ENCODE data around the gene ITGA1. TPM values are rescaled to one million over a fixed set of nuclear protein-coding genes. Genes with fewer than 3 reads are reported as not detected.

ITGA1 gene
- polyA plus RNA-seq, 1 donor (not counting 4 experiments of a cell fraction or from before 2014, with no cell fraction given) = 1.4 TPM

GRCh38 chr5:52895572-52896413 lies 108.1 kb downstream of the ITGA1 start:
- dilution Hi-C loops (cut with MboI; ENCODE audit: extremely low pct_ligation_motif_present, low sequenced_read_pairs) = no loop called here
- no peak overlapping the region for H2AFZ ChIP-seq (ENCODE audit: control insufficient read depth, low read length)
- no peaks in the 10 kb centered on the region for H4K20me1 ChIP-seq (ENCODE audit: control insufficient read depth, extremely low read depth, insufficient read depth, low read length)
- H3K79me2 ChIP-seq (ENCODE audit: control insufficient read depth, insufficient read depth, low read length) = no peaks in the 10 kb centered on the region
- no peak for FAIRE-seq
- no peak overlapping the region for H3K4me3 ChIP-seq (ENCODE audit: control insufficient read depth in 2 of 3, extremely low read depth in 1 of 3, insufficient read depth in 2 of 3, low read depth in 1 of 3, low read length in 3 of 3)
- H3K36me3 ChIP-seq (ENCODE audit: control insufficient read depth in 2 of 2, extremely low read depth in 1 of 2, insufficient read depth in 2 of 2, low read length in 2 of 2) = no peaks in the 10 kb centered on the region
- H3K9me3 ChIP-seq (ENCODE audit: control insufficient read depth, low read depth, low read length) = no peaks in the 10 kb centered on the region
- H3K27ac ChIP-seq (ENCODE audit: control insufficient read depth, insufficient read depth, low read length) = no peak overlapping the region
- TF ChIP-seq CTCF (optimal IDR thresholded peaks at IDR 0.05 in 1 of 3, IDR thresholded peaks at IDR 0.05 in 1 of 3, conservative IDR thresholded peaks at IDR 0.05 in 1 of 3; ENCODE audit: extremely low read depth in 1 of 3, insufficient read depth in 2 of 3, low read length in 3 of 3) = no peak
- no peak for TF ChIP-seq EZH2 (IDR thresholded peaks at IDR 0.05; ENCODE audit: low read length)
- H3K4me1 ChIP-seq (ENCODE audit: control insufficient read depth, extremely low read depth, insufficient read depth, low read length) = peaks cover 4% of the 10 kb centered on the region
- H3K27me3 ChIP-seq (ENCODE audit: control insufficient read depth, extremely low read depth, insufficient read depth, low read length) = no peaks in the 10 kb centered on the region
- no peak overlapping the region for H3K9ac ChIP-seq (ENCODE audit: control insufficient read depth, extremely low read depth, insufficient read depth, low read length)
- H3K9me1 ChIP-seq (ENCODE audit: control insufficient read depth, extremely low read depth, insufficient read depth, low read length) = no peaks in the 10 kb centered on the region
- no peak for DNase-seq (ENCODE audit: low read depth, low spot score)
- no peak overlapping the region for H3K4me2 ChIP-seq (ENCODE audit: control insufficient read depth, extremely low read depth, insufficient read depth, low read depth, low read length)

GRCh38 chr5:52896534-52897237 lies 109.0 kb downstream of the ITGA1 start:
- Histone ChIP-seq H2AFZ (ENCODE audit: control insufficient read depth, low read length) (no peak overlapping the region), H3K36me3 (ENCODE audit: control insufficient read depth in 2 of 2, extremely low read depth in 1 of 2, insufficient read depth in 2 of 2, low read length in 2 of 2) (no peaks in the 10 kb centered on the region), H3K27ac (ENCODE audit: control insufficient read depth, insufficient read depth, low read length) (no peak overlapping the region), H3K4me3 (ENCODE audit: control insufficient read depth in 2 of 3, extremely low read depth in 1 of 3, insufficient read depth in 2 of 3, low read depth in 1 of 3, low read length in 3 of 3) (no peak overlapping the region), H3K9me3 (ENCODE audit: control insufficient read depth, low read depth, low read length) (no peaks in the 10 kb centered on the region), H3K4me2 (ENCODE audit: control insufficient read depth, extremely low read depth, insufficient read depth, low read depth, low read length) (no peak overlapping the region), H3K4me1 (ENCODE audit: control insufficient read depth, extremely low read depth, insufficient read depth, low read length) (peaks cover 4% of the 10 kb centered on the region), H3K9ac (ENCODE audit: control insufficient read depth, extremely low read depth, insufficient read depth, low read length) (no peak overlapping the region), H3K79me2 (ENCODE audit: control insufficient read depth, insufficient read depth, low read length) (no peaks in the 10 kb centered on the region), H3K27me3 (ENCODE audit: control insufficient read depth, extremely low read depth, insufficient read depth, low read length) (no peaks in the 10 kb centered on the region), H4K20me1 (ENCODE audit: control insufficient read depth, extremely low read depth, insufficient read depth, low read length) (no peaks in the 10 kb centered on the region), H3K9me1 (ENCODE audit: control insufficient read depth, extremely low read depth, insufficient read depth, low read length) (no peaks in the 10 kb centered on the region)
- FAIRE-seq (no peak), DNase-seq (ENCODE audit: low read depth, low spot score) (no peak)
- dilution Hi-C loops (cut with MboI; ENCODE audit: extremely low pct_ligation_motif_present, low sequenced_read_pairs) = no loop called here
- TF ChIP-seq EZH2 (IDR thresholded peaks at IDR 0.05; ENCODE audit: low read length) = no peak
- TF ChIP-seq CTCF (optimal IDR thresholded peaks at IDR 0.05 in 1 of 3, IDR thresholded peaks at IDR 0.05 in 1 of 3, conservative IDR thresholded peaks at IDR 0.05 in 1 of 3; ENCODE audit: extremely low read depth in 1 of 3, insufficient read depth in 2 of 3, low read length in 3 of 3) = no peak
